HG02763 (cell line): ENCODE data around the gene PDZD4.

Experiments
- ATAC-seq: cut with Tn5 transposase; IDR thresholded peaks from one replicate; pipeline ENCODE4 v1.9.1; 2021; ENCODE audit warnings: mild to moderate bottlenecking, moderate library complexity; ENCODE audit not compliant: unreplicated experiment

The PDZD4 gene

GRCh38 chrX:153792368-153792767 is 38.0 kb downstream of the PDZD4 start:
- no peak for ATAC-seq

GRCh38 chrX:153791104-153791852 is 39.1 kb downstream of the PDZD4 start:
- no peak for ATAC-seq

GRCh38 chrX:153789654-153790053 is 40.7 kb downstream of the PDZD4 start:
- no peak for ATAC-seq

DNA sequence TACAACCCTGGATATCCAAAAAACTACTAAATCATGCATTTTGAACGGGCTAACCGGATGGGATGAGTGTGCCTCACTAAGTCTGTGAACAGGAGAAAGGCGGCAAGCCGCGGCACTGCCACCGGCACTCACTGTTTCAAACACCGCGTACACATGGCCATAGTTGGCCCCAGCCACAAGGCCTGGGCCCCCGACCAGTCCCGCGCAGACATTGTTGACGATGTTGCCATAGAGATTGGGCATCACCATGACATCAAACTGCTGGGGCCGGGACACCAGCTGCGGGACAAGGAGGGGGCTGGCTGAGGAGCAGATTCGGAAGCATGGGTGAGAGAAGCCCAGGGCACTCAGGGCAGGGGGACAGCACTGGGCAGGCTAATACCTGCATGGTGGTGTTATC is 43.7 kb downstream of the PDZD4 start:
- ATAC-seq: no peak

DNA sequence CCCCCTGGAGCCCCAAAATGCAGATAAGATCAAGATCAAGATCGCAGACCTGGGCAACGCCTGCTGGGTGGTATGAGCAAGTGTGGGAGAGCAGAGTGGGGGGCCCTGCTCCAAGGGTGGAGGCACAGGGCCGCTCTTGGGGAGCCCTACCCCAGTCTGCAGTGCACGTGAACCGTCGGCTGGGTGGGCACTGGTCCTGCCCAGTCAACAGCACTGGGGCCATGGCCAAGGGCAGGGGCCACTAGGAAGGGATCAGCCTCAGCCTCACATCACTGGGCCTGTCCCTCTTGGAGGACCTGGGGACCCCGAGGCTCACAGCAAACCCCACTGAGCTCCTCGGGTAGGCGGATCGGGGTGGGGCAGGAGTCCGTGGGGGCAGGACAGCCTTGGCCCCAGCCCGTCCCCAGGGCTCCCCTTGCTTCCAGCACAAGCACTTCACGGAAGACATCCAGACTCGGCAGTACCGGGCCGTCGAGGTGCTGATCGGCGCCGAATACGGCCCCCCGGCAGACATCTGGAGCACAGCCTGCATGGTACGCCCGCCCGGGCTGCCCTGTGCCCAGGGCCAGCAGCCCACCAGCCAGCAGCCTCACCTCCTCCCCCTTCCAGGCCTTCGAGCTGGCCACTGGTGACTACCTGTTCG is 45.9 kb downstream of the PDZD4 start:
- ATAC-seq: no peak

DNA sequence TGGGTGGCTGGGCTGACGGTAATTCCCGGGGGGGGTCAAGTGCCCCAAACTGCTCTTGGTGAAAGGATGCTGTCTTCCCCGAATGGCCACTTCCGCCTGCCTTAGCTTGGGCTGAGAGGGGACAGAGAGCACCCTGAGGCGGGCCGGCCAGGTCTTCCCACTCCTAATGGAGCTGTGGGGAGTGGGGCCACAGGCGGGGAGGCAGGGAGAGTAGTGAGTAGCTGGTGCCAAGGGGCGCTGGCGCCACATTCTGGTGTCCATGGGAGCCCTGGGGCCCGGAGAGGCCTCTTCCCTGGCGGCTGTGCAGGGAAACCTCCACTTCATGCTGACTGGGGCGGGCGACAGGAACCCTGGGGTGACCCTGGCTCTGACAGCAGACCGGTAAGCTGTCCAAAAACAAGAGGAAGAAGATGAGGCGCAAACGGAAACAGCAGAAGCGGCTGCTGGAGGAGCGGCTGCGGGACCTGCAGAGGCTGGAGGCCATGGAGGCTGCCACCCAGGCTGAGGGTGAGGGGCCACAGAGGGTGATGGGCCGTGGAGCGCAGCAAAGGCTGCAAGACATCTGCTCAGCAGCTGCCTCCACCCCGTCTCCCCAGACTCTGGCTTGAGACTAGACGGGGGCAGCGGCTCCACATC is 46.8 kb downstream of the PDZD4 start:
- ATAC-seq: no peak

DNA sequence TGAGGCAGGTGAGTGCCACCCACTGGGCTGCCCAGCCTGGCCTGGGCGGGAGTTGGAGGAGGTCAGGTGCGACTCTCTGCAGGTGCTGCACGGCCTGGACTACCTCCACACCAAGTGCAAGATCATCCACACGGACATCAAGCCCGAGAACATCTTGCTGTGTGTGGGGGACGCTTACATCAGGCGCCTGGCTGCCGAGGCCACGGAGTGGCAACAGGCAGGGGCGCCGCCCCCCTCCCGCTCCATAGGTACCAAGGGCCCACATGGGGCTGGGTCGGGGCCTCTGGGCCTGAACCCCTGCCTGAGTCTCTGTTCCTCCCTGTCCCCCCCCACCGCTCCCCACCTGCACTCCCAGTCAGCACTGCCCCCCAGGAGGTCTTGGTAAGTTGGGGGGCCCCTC is 47.5 kb downstream of the PDZD4 start:
- no peak for ATAC-seq

GRCh38 chrX:153782313-153782712 is 48.0 kb downstream of the PDZD4 start:
- no peak for ATAC-seq

GRCh38 chrX:153781428-153782047 is 48.8 kb downstream of the PDZD4 start:
- ATAC-seq: no peak

- ATAC-seq: no peak
Observed at GRCh38 chrX:153780678-153781427, 49.5 kb downstream of the PDZD4 start, which contains the start of gene SRPK3. TSS of gene SRPK3 (plus strand) at chrX:153781041. CDS start at chrX:153781087, 46 bp downstream.

DNA sequence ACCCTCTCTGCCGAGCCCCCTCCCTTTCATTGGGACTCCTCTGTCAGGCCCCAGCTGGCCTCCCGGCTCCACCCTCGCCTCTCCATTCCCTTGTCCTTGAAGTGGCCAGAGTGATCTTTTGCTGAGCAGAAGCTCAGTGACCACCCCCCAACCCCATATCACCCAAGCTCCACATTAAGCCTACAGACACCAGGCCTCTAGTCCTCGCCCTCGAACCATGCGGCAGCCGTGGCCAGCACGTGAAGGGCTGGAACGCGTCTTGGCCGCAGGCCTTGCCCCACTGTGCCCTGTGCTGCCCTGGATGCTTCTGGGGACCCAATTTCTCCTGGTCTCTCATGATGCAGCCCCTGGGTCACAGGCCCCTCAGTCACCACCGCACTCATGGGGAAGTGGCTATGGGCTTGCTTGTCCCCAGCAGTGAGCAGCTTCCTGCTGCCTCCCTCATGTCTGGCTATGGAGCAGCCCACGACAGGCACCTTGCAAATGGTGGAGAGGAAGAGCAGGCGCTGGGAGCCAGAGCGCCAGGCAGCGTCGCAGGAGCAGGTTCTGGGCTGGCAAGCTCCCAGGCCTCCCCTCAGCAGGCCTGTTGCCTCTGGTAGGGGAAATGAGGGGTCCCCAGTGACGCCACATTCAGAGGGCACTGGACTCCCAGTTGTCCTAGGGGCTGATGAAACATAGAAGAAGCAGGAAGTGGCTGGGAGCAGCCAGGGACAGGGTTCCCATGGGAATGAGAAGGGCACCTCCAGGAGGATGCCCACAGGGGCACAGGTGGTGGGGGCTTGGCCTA is 50.3 kb downstream of the PDZD4 start:
- ATAC-seq: no peak

DNA sequence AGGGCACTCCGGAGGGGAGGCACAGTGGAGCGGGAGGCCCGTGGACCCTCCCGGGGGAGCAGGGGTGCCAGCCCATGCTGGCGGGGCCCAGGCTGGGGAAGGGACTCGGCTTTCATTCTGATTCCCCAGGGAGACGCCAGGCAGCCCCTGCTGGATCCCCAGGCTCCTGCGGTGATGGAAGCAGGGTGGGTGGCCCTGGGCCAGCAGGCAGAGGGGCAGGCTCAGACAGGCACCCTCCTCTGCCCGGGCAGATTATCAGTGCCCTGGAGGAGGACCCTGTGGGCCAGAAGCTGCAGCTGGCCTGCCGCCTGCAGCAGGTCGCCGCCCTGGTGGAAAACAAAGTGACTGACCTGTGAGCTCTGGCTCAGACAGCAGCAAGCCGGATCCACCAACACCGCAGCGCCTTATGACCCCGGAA is 51.7 kb downstream of the PDZD4 start:
- no peak for ATAC-seq

DNA sequence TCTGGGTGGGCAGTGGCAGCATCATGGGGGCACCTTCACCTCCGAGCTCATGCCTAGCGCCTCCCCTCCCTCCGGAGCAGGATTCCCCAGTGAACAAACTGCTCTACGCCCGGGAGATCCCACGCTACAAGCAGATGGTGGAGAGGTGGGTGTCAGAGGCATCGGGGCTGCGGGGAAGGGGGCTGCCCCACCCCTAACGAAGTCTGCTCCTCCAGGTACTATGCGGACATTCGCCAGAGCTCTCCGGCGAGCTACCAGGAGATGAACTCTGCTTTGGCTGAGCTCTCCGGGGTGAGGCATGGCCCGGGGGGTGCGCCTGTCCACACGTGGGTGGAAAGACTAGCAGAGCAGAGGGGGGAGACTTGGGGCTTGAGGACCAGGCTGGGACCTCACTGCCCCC is 52.2 kb downstream of the PDZD4 start:
- ATAC-seq: no peak

- no peak for ATAC-seq
Observed at GRCh38 chrX:153777261-153778090, 52.9 kb downstream of the PDZD4 start.

DNA sequence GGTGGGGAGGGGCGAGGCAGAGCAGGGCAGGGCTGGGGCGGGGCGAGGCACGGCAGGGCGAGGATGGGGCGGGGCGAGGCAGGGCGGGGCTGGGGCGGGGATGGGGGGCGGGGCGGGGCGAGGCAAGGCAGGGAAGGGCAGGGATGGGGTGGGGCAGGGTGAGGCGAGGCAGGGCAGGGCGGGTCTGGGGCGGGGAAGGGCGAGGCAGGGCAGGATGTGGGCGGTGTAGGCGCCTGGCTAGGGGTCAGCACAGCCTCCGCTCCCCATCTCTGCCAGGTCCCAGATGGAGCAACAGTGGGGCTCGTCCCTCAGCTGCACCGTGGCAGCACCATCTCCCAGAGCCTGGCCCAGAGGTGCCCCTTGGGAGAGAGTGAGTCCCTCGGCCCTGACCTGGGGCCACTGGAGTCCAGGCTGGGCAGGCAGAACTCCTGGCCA is 53.7 kb downstream of the PDZD4 start:
- ATAC-seq: no peak

- no peak for ATAC-seq
Observed at GRCh38 chrX:153776120-153776599, 54.2 kb downstream of the PDZD4 start.

DNA sequence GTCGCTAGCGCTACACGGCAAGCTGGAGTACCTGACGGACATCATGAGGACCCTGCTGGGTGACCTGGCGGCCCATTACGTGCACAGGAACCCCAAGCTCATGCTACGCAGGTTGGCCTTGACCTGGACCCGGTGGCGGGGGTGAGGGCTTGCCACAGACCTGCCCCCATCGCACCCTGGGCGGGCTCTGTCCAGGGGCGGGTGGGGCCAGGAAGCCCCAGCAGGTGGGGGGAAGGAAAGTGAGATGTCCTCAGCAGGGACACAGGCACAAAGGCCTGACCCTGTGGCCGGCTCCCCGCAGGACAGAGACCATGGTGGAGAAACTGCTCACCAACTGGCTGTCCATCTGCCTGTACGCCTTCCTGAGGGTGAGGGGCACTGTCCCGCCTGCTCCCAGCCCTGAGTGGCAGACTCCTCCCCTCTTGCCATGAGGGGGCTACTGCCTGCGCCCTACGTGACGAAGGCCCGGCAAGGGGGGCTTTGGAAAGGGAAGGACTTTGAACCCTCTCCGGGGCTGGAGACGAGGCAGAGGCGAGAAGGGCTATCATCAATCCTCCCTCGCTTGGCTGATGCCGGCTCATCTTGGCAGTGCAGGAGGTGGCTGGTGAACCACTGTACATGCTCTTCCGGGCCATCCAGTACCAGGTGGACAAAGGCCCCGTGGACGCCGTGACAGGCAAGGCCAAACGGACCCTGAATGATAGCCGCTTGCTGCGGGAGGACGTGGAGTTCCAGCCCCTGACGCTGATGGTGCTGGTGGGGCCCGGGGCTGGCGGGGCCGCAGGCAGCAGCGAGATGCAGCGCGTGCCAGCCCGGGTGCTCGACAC is 54.8 kb downstream of the PDZD4 start:
- ATAC-seq: no peak
